NCI-H526 treated with DMSO at 0.1 percent for 48 hours (cell line): ENCODE measurements around the gene GALNT1.

Experiments used
- DNase-seq: peaks from one replicate; lab custom pipeline; 2025; lab: John Stamatoyannopoulos, UW

The GALNT1 gene

DNA sequence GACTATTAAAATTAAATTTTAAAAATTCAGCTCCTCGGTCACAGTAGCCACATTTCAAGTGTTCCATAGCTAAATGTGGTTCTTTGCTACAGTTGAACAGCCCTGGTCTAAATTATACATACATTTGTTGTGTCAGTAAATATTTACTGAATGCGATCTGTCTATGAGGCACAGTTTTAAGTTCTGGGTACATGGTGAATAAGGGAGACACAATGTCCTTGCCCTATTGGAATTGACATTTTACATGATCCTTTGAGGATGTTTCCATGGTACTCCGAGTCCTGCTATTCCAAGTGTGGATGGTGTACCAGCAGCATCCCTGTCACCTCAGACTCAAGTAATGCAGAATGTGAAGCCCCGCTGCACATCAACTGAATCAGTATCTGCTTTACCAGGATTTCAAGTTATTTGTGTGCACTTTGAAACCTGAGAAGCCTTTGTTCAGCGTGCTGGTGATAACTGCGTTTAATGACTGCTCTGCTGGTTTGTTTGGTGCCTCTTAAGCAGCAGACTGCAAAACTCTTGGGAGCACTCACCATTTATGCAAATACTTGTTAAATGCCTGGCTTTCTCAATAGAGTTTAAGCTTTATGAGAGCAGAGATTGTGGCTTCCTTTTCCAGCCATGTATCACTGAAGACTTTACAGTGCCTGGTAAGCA is 1.5 kb downstream of the GALNT1 start:
- peak; percentile 76 for DNase-seq

DNA sequence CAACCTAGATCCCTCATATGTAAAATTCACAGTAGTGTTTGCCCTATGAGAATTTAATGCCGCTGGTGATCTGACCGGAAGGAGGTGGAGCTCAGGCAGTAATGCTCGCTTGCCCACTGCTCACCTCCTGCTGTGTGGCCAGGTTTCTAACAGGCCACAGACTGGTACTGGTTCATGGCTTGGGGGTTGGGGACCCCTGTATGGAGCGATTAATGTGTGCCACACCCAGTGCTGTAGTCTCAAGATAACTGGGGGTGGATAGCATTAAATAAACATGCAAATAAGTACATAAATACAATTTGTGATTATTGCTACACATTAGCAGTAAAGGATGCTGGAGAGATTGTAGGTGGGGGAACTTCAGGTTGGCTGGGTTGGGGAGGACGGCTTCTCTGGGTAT is 3.2 kb downstream of the GALNT1 start:
- DNase-seq: no peak

DNA sequence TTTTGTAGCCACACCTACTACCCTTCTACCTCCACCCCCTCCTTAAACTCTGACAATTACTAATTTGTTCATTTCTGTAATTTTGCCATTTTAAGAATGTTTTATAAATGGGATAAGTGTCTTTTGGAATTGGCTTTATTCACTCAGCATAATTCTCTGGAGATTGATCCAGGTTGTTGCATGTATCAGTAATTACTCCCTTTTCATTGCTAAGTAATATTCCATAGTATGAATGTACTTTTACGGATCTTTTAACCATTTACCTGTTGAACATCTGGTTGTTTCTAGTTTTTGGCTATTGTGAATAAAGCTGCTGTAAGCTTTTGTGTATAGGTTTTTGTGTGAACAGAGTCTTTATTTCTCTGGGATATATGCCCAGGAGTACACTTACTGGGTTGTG is 4.1 kb downstream of the GALNT1 start:
- no peak for DNase-seq

DNA sequence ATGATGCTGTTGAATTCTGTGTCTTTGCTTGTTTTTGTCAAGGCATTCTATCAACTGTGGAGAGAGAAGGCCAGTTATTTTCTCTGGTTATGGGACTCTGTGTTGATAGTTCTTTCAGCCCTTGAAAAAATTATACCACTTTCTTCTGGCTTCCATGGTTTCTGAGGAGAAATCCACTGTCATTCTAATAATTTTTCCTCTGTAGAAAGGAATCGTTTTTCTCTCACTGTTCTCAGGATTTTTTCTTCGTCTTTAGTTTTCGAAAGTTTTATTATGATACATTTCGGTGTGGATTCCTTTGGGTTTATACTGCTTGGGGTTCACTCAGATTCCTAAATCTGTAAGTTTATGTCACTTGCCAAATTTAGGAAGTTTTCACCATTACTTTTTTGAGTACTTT is 6.6 kb downstream of the GALNT1 start:
- DNase-seq: no peak

DNA sequence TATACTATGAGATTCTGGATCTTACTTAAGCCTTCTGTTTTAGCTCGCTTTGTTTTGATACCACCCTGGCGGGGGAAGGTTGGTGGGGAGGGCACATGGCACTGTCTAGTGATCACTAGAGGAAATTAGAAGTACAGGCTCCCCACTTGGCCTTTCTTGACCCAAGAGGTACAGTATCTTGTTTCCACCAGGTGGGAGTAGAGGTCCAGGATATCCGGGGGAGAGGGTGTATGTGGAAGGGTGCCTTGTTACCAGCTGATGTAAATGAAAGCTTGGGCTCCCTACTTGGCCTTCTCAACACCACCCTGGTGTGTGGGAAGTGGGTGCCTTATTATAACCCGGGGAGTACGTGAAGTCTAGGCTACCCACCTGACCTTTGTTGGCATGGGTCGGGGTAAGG is 7.5 kb downstream of the GALNT1 start:
- no peak for DNase-seq

DNA sequence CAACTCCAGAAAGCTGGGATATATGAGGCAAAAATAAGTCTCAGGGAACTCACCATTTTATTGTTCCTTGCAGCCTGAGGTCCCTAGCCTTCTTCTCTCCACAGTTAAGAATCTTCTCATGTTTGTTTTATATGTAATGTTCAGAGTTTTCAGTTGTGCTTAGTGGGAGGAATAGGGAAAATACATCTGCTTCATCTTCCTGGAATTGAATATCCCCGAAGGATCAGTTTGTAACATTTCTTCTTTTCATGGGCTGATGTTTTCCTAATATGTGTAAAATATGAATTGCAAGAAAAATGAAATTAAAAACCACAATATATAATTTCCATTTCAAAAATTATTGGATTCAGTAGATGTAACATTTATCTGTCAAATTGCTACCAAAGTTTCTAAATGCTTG is 8.0 kb downstream of the GALNT1 start:
- DNase-seq: no peak

DNA sequence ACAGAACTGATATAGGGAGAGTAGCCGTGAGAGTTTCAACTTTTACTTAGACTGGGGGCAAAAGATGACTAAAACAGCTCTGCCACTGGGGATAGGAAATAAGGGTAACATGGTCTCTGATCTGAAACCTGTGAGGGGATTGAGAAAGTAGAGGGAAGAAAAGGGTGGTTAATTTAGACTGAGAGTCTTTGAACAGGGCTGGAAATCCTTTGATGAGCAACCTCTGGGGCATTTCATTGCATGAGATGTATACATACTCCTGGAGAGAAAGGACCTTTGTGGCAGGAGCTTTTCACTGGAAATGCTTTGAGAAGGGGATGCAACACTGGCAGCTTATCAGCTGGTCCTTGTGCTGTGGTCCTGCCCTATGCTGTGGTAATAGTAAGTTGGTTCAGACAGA is 9.4 kb downstream of the GALNT1 start:
- DNase-seq: no peak

DNA sequence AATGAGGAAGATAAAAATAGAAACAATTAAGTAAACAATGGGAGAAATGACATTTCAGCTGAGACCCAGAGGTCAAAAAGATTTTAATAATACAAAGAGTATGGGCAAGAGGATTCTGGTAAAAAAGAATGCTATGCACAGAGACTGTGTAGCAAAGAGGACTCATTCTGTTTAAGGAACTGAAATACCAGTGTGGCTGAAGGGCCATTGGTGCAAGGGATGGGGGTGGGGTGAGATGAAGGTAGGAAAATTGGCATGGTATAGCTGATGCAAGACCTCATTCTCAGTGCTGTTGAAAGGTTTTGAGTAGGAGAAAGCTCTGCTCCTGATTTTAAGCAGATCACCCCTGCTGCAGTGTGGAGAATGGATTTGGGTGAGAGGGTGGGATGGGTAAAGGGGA is 10.8 kb downstream of the GALNT1 start:
- DNase-seq: no peak

DNA sequence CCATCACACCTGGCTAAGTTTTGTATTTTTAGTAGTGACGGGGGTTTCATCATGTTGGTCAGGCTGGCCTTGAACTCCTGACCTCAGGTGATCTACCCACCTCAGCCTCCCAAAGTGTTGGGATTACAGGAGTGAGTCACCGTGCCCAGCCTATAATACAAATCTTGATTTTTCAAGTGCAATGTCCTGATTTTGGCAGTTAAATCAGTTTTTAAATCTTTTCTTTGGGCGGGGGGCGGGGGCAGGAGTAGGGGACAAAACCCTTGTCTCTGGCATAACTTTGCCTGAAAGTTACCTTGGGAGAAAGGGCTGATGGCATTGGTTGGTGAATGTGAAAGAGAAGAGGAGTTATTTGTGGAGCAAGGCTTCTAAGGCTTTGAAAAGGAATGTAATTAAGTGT is 12.3 kb downstream of the GALNT1 start:
- DNase-seq: no peak

DNA sequence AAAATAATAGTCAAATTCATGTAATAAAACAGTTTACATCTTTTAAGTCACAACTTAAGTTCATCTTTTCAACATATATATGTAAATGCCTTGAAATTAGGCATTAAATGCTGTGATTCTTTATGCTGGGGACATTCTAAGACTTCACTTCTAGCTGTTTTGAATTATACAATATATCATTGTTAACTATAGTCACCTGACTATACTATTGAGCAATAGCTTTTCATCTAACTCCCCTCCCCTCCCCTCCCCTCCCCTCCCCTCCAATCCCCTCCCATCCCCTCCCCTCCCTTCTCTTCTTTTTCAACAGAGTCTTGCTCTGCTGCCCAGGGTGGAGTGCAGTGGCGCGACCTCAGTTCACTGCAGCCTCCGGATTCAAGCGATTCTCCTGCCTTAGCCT is 16.2 kb downstream of the GALNT1 start:
- DNase-seq: no peak

DNA sequence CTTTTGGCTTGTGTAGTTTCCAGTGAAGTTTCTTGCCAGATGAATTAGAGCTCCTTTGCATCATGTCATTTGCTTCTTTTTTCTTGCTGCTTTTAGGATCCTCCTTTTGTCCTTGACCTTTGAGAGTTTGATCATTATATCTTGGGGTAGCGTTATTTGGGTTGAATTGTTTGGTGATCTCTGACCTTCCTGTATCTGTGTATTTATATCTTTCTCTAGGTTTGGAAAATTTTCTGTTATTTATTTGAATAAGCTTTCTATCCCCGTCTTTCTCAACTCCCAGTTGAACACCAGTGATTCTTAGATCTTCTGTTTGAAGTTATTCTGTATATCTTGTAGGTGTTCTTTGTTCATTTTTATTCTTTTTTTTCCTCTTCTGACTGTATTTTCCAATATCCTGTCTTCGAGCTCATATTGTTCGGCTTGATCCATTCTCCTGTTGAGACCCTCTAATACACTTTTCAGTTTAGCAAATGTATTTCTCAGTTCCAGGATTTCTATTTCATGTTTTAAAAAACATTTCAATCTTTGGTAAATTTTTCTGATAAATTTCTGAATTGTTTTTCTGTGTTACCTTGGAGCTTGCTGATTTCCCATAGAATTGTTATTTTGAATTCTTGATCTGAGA is 20.8 kb downstream of the GALNT1 start:
- DNase-seq: no peak

DNA sequence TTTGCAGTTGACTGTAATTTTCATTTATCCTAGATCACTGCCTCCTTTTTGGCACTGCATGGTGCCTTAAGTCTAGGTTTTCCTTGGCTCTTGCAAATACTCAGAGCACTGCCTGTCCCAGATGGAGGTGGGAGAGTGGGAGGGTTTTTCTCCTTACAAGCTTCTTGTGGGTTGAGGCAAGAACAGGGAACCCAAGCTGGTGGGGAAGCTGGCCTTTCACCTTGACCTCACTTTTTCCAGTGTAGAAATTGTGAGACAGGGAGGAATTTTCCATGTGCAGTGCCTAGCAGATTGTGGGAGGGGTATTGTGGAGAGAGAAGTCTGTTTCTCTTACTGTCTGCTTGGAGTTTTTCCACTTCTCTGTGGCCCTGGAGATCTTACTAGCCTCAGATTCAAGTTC is 21.5 kb downstream of the GALNT1 start:
- DNase-seq: no peak

DNA sequence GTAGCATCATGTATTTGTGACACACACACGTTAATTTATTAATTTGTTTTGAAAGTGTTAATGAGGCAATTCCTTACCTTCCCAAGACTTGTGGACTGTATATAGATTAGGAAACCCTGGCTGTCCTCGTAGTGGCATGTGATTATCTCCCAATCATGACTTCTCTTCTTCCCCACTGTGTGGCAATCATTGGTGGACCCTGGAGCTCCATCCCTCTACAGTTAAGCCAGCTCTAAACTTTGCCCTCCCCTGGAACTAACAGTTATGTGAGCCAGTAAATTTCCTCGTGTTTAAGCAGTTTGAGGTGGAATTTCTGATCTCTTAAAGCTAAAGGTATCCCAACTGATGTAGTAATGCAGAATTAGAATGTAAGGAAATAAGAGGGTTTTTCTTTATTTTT is 22.0 kb downstream of the GALNT1 start:
- no peak for DNase-seq

DNA sequence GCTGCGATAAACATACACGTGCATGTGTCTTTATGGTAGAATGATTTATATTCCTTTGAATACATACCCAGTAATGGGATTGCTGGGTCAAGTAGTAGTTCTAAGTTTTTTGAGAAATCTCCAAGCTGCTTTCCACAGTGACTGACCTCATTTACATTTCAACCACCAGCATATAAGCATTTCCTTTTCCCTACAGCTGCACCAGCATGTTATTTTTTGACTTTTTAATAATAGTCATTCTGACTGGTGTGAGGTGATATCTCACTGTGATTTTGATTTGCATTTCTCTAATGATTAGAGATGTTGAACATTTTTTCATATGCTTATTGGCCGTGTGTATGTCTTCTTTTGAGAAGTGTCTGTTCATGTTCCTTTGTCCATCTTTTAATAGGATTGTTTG is 22.8 kb downstream of the GALNT1 start:
- DNase-seq: no peak

DNA sequence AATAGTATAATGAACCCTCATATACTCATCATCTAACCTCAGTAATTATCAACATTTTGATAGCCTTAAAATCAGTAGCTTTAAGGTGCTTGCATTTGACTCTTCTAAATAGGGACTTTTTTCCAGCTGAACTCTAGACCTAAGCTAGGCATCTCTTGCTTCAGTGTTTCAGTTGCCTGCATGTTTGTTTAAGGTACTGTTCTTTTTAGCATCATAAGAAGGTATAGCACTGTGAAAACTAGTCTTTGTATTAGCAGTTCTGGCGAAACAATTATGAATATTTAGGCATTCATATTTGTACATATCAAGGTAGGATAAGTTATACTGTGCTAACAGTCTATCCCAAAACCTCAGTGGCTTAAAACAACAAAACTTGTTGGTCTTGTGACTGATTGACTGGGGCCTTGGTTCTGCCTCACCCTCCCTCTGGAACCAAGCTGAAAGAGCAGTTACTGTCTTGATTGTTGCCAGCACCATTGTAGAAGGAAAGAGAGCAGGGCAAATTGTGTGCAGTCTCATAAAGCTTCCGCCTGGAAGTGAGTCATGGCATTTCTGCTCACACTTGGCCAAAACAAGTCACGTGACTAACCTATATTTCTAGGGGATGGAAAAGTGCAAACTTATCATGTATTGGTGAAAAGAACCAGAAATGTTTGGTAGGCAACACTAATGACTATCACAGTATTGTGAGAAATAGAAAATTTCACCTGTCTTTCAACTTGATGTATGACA is 24.3 kb downstream of the GALNT1 start:
- no peak for DNase-seq

DNA sequence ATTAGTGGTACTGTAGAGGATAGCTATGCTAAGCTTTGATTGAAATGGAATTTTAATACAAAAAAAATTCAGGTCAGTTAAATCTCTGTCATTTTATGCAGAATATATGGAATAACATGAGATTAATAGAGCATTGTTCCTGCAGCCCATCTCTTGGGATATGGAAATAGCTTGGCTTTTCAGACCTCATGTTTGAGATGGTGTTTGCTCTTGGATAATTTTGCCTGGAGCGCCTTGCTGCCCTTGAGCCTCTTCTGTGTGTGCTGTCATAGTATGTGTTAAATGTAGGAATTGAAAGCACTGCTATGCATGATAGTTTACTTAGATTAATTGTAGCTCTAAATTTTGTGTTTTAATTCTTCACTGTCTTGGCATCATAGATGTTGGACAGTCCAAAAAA is 27.7 kb downstream of the GALNT1 start:
- peak; percentile 27 for DNase-seq

DNA sequence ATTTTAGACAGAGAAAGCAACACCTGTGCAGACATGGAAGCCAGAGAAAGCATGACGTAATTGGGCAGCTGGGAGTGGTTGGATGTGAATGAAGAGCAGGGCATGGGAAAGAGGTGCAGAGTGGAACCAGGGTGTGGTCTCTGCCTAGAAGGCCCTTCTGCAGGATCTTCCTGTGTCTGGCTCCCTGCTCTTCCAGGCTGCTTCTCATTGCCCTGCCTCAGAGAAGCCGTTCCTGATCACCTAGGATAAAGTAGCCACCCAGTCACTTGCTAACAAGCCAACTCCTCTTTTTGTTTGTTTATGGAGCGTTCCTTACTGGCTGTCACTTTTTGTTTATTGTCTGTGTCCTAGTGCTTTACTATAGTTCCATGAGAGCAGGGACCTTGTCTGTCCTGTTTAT is 28.5 kb downstream of the GALNT1 start:
- no peak for DNase-seq

DNA sequence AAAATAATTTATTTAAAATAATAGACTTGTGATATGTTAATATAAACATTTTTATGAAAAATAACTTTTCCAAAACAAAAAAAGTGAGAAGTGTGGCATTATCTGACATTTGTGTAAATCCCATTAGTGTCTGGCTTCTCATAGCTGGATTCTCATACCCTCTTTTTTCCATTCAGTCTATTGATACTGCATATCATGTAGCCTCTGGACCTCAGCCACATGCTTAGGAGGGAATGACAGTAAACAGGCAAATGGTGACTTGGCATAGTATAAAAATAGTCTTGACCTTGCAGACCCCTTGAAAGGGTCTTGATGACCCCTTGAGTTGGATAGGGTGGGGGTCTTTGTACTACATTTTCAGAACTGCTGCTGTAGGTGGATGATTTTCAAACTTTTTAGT is 29.2 kb downstream of the GALNT1 start:
- DNase-seq: no peak

DNA sequence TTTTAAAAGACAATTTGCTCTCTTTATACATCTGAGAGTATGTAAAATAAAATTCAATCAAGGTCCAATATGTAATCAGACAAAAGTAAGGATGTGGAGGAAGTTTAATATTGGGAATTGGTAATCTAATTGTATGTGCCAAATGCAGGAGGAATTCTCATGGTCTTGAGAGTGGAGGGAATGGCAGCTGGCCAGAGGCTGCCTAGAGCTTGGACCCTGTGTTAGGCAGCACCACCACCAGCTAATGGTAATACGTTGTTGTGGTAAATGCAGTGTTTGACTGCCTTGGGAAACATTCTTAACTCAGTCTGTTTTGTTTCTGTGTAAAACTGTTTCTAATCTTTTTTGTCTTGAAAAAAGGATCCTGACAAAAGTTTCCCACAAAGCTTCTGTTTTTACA is 30.0 kb downstream of the GALNT1 start:
- no peak for DNase-seq

DNA sequence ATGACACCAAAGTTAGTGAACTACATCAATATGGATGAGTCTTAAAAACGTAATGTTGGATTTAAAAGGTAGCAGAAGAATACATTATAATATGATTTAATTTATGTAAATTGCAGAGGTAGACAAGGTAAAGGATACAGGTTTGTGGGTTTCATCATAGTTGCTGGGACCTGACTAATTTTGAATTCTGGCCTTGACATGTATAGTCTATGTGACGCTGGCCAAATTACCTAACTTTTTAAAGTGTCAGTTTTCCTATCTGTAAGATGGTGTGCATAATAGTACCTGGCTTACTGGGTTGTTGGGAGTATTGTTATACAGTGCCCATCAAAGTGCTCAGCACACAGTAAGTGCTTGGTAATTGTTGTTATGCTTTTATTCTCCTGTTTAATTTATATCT is 34.5 kb downstream of the GALNT1 start:
- no peak for DNase-seq

DNA sequence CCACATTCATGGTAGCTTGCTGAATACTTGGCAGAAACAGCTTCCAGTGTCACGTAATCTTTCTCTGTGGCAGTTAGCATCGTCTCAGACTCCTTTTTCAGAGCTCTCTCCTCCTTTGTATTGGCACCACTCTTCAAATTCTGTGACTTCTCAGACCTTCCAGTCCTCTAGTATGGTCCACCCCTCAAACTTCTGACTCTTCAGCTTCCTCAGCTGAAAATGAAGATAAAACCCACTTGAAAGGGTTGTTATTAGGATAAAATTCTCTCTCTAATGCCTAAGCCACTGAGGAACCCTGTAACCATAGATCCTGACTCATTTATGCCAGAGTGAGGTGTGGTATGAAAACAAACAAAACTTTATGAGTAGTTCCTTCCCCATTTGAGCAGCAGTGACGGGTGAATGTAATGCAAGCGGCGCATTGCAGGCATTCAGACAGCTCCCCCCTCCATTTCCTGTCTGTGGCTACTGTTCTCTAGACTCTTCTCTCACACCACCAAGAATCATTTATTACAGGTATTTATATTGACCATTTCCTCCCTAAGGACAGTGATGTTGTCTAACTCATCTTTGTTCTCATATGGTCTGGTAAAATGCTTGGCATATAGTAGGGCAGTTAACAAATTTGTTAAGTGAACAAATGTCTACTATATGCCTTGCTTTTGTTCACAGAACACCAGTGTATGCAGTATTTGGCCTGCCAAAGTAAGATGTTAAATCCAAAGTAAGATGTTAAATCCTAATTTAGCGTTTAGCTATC is 35.3 kb downstream of the GALNT1 start:
- no peak for DNase-seq

DNA sequence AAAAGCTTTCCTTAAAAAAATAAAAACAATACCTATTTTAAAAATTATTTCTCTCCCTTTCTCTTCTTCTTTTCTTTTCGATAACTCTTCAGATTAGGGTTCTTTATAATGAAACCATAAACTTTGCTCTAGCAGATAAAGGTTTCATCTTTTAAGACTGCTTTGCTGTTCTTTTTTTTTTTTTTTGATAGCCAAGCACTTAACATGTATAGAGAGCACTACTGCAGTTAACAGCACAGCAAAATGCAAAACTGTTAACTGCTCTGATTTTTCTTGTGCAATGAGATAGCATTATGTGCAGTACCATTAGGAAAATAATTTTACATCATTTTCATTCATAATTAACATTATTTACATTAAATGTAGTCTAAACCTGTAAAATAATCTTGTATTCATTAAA is 36.3 kb downstream of the GALNT1 start:
- DNase-seq: no peak

DNA sequence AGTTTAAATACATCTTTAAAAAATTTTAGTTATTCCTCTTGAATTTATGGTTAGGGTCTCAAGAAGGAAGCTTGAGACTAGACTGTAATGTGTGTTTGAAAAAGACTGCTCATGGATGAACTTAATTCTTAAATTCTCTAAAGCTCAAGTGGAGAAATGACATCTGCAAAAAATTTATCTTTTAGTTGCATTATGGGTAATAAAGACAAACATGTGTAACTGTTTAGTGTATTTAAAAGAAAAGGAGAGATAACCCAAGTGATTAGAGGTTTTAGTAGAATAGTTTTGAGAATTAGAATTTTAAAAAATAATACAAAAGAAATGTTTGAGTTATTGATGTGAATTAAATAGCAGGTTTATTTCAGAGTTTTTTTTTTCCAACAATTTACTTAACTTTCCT is 36.7 kb downstream of the GALNT1 start:
- DNase-seq: no peak
